NCI-H2029 treated with DMSO at 0.1 percent for 48 hours (cell line): ENCODE measurements around the gene ANKRD13B.

Experiments used
- DNase-seq: peaks from one replicate; lab custom pipeline; 2025; lab: John Stamatoyannopoulos, UW

The ANKRD13B gene

GRCh38 chr17:29594519-29595090 lies 1.7 kb downstream of the ANKRD13B start:
- no peak for DNase-seq

DNA sequence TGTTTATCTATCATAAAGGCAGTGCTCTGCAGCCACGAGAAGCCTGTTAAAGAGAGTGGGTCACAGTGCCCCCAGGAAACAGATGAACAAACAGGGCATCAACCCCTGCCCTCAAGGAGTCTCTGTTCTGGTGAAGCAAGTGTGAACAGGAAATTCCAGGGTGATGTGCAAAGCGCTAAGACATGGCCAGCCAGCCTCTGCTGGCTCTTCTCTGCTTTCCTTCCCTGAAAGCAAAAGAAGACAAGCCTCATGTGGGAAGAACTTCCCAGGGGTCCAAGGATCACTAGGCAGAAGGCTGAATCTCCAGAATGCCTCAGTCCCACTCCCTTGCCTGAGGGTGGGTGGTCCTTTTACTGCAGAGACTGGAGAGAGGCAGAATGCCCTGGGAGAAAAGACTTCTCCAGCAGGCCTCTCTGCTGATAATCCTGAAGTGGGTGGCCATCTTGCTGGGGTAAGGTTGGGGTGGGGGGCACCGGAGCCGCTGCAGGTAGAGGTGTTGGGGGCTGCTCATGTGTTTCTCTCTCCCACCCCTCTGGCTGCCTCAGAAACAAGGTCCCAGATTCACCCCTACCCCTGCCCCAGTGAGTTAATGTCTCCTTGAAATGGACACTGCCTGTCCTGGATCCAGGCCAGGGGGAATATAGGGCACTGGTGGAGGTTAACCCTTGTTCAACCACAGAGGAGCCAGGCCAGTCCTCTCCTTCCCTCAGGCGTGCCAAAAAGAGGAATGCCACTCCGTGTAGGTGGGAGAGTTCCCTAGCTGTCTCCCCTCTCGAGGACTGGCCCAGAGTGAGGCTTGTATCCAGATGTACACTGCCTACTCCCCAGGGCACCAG lies 2.4 kb downstream of the ANKRD13B start:
- DNase-seq, result no peak

GRCh38 chr17:29595943-29596774 lies 3.2 kb downstream of the ANKRD13B start:
- DNase-seq, result no peak

GRCh38 chr17:29596811-29597210 lies 3.9 kb downstream of the ANKRD13B start:
- DNase-seq, result no peak

DNA sequence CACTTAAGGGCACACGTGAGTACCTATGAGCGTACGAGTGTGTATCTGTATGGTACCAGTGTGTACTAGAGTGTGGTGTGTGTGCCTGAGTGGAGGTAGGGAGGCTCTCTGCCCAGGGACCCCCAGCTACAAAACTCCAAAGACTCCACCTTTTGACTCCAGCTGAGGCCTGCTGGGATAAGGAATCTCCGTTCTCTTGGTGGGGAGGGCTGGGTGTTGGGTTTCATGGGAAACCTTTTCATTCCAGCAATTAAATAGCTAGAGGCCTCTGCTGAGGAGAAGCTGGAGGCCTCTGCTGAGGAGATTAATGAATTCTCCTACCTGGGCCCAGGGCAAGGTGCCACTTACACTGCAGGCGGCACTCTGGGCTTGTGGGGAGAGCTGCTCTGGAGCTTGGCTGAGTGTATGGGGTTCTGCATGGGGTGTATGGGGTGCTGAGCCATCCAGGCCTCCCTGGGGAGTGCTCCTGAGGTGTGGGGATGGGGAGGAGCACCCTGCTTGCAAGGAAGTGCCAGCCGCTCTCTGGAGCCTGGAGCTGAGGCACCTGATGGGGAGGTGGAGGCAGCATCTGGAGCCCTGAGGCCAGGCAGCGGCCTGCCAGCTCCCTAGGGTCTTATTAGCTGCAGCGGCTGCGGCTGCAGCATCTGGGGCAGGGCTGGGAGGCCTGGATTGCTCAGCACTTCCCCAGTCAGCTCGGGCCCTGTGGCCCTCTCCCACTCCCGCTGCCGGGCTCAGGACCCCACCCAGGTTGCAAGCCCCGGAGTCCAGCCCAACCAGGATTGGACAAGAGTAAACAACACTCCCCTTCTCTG lies 4.6 kb downstream of the ANKRD13B start:
- DNase-seq, result no peak

GRCh38 chr17:29603109-29603674 lies 10.3 kb downstream of the ANKRD13B start:
- DNase-seq, result no peak

GRCh38 chr17:29607557-29608195 lies 14.7 kb downstream of the ANKRD13B start:
- DNase-seq, result no peak

DNA sequence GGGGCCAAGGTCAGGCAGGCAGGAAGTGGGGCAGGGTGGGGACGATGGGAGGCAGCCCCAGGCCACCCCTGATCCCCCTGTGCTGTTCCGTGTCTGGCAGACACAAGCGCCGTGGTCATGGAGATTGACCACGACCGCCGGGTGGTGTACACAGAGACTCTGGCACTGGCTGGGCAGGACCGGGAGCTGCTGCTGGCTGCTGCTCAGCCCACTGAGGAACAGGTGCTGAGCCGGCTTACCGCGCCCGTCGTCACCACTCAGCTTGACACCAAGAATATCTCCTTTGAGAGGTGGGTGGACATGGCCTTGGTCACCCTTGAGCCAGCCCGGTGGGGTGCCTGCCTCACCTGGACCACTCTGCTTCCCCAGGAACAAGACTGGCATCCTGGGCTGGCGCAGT lies 16.1 kb downstream of the ANKRD13B start:
- no peak for DNase-seq

DNA sequence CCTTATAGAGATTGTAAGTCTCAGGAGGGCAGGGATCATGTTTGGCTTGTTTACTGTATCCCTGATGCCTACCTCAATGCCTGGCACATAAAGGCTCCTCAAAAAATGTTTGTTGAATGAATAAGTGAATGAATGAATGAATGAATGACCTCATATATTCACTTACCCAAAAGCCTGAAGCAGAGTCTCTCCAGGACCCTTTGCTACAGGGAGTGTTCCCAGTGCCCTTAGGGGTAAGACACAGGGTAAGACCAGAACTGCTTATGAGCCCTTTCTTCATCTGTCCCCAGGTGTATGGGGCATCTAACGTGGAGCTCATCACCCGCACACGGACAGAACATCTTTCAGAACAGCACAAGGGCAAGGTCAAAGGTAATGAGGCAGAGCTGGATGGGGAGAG lies 17.5 kb downstream of the ANKRD13B start:
- no peak for DNase-seq

GRCh38 chr17:29611351-29612093 lies 18.6 kb downstream of the ANKRD13B start:
- no peak for DNase-seq

GRCh38 chr17:29612094-29612403 lies 19.1 kb downstream of the ANKRD13B start:
- DNase-seq, result no peak

- DNase-seq, result no peak
Observed at GRCh38 chr17:29612404-29613280, 19.7 kb downstream of the ANKRD13B start.

DNA sequence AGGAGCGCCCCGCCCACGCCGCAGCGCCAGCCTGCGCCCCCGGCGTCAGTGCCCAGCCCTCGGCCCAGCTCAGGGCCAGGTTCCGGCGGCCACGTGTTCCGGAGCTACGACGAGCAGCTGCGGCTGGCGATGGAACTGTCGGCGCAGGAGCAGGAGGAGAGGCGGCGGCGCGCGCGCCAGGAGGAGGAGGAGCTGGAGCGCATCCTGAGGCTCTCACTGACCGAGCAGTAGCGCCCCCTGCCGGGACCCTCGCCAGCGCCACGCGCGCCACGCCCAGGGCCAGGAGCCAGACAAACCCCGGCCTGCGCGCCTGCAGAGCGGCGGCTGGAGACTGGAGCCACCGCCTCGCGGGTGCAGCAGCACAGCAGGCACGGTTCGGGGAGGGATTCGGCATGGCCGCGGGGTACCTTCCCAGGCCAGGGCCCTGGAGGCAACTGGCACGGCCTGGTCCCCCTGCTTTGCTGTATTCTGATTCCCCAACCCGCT lies 20.5 kb downstream of the ANKRD13B start:
- DNase-seq, result no peak

- DNase-seq, result no peak
Observed at GRCh38 chr17:29613856-29614255, 20.9 kb downstream of the ANKRD13B start.

GRCh38 chr17:29614349-29615047 lies 21.6 kb downstream of the ANKRD13B start:
- no peak for DNase-seq

GRCh38 chr17:29615048-29615385 lies 22.1 kb downstream of the ANKRD13B start:
- no peak for DNase-seq

GRCh38 chr17:29615492-29616299 lies 22.8 kb downstream of the ANKRD13B start:
- DNase-seq, result peak; percentile 33
